NOMO-1 treated with dmso at 0.1 percent for 144 hours (cell line): ENCODE measurements around the gene ZNF605.
"Not testable (repeated sequence)": the region's sequence is repeated elsewhere in the genome, so short reads cannot be mapped to it uniquely, and the experiment has no call there.

Experiments
- DNase-seq: peaks from one replicate; lab custom pipeline; 2025; ENCODE audit not compliant: unreplicated experiment; lab: John Stamatoyannopoulos, UW

Gene ZNF605

GRCh38 chr12:132949936-132950837, 5.9 kb downstream of the ZNF605 start:
- DNase-seq: no peak

- no peak for DNase-seq
These were observed 7.7 kb downstream of the ZNF605 start for GRCh38 chr12:132948146-132949066.

- DNase-seq: no peak
These were observed 9.8 kb downstream of the ZNF605 start for GRCh38 chr12:132946246-132946820.

- no peak for DNase-seq
These were observed 10.3 kb downstream of the ZNF605 start for GRCh38 chr12:132945806-132946205.

- no peak for DNase-seq
These were observed 13.5 kb downstream of the ZNF605 start for GRCh38 chr12:132942611-132943010.

- DNase-seq: no peak
These were observed 14.7 kb downstream of the ZNF605 start for GRCh38 chr12:132941336-132941954.

- DNase-seq: no peak
These were observed 15.9 kb downstream of the ZNF605 start for GRCh38 chr12:132940071-132940719.

- not testable (repeated sequence) for DNase-seq
These were observed 17.3 kb downstream of the ZNF605 start for GRCh38 chr12:132938807-132939206.

- DNase-seq: no peak
These were observed 18.6 kb downstream of the ZNF605 start for GRCh38 chr12:132937476-132937875.

- not testable (repeated sequence) for DNase-seq
These were observed 19.2 kb downstream of the ZNF605 start for GRCh38 chr12:132936921-132937320.

GRCh38 chr12:132936163-132936562, 19.9 kb downstream of the ZNF605 start:
- no peak for DNase-seq

GRCh38 chr12:132926415-132926833, 29.7 kb downstream of the ZNF605 start:
- DNase-seq: no peak

- DNase-seq: no peak
These were observed 30.3 kb downstream of the ZNF605 start for GRCh38 chr12:132925597-132926414.

- no peak for DNase-seq
These were observed 31.8 kb downstream of the ZNF605 start for GRCh38 chr12:132924356-132924755.

GRCh38 chr12:132923356-132923909, 32.7 kb downstream of the ZNF605 start:
- DNase-seq: no peak

GRCh38 chr12:132922676-132923075, 33.4 kb downstream of the ZNF605 start:
- DNase-seq: no peak

GRCh38 chr12:132921685-132922084, 34.4 kb downstream of the ZNF605 start:
- DNase-seq: no peak

GRCh38 chr12:132918680-132919079, 37.4 kb downstream of the ZNF605 start:
- no peak for DNase-seq

GRCh38 chr12:132909030-132909368, 47.1 kb downstream of the ZNF605 start:
- no peak for DNase-seq
